Activated CD4-positive, alpha-beta T cell treated with anti-CD3 and anti-CD28 coated beads for 1 hour (primary cell): Measurements from ENCODE around the gene SORT1.
"Not testable (repeated sequence)": the region's sequence is repeated elsewhere in the genome, so short reads cannot be mapped to it uniquely, and the experiment has no call there.

Experiments used
- DNase-seq: peaks from one replicate; pipeline ENCODE4 v3.0.0-alpha.2; 2020

The SORT1 gene

DNA sequence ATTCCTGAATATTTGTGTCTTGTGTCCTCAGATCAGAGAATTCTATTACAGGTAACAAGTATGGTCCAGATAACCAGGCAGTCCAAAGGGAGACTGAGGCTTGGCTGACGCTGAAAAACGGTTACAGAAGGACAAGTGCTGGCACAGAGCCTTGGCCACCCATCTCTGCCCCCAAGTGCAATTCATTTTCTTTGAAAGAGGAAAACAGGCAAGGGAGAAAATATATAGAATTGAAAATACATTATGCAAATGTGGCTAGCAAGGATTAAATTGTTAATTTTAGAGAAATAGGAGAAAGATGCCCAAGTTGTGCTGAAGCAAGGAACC, 1.2 kb downstream of the SORT1 start:
- no peak for DNase-seq

DNA sequence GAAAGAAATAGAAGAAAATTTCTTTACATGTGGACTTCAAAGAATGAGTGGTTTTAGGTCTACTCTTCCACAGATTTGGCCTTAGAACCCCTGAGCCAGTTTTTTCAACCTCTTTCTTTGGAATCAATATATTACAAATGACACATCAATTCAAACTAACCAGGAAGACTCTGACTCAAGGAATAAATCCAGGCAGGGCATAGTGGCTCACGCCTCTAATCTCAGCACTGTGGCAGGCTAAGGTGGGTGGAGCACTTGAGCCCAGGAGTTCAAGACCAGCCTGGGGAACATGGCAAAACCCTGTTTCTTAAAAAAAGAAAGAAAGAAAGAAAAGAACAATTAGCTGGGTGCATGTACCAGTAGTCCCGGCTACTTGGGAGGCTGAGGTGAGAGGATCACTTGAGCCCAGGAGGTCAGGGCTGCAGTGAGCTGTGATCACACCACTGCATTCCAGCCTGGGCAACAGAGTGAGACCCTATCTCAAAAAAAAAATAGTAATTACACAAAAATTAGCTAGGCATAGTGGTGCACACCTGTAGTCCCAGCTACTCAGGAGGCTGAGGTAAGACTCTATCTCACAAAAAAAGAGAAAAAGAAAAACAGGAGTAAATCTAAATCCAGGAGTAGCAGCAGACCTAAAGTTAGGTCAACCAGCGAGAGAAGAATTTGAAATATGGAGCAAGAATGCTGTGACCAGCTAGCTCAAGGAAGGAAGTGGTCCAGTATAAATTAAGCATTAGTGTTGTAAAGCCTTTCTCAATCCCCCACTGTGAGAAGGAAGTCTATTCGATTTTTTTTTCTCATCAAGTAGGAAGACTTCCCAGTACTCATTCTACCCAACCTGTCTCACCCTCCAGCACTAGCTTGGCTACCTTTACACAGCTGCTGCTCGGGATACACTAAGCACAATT, 1.9 kb downstream of the SORT1 start:
- no peak for DNase-seq

DNA sequence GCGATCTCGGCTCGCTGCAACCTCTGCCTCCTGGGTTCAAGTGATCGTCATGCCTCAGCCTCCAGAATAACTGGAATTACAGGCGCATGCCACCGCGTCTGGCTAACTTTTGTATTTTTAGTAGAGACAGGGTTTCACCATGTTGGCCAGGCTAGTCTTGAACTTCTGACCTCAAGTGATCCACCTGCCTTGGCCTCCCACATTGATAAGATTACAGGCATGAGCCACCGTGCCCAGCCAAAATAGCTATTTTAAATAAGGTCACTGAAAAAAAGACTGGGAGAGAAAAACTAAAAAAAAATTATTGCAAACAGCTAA, 2.5 kb downstream of the SORT1 start:
- not testable (repeated sequence) for DNase-seq

DNA sequence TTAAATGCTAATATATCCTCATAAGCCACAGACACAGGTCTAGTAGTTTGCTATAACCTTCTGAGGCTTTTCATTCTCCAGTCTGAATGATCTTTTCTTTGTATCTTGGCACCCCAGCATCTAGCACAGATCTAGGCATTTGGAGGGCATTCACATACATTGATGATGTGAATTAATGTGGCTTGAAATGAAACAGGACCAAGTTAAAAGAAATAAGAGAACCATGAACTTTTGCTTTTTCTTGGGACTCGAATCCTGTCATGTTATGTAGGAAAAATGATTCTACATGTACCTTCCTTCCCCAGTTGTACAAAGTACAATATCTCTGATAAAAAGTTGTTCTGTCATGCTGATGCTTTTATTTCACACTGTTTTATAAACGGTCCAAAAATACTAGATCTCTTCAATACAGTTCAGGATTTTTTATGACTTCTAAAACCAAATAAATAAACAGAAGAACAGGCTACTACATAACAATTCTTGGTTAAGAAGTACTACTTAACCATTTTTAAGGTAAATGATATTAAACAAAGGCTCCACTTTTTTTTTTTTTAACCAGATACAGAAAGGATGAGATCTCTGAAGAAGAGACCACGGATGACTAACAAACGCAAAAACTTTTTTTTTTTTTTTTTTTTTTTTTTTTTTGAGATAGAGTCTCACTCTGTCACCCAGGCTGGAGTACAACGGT, 3.0 kb downstream of the SORT1 start:
- no peak for DNase-seq

DNA sequence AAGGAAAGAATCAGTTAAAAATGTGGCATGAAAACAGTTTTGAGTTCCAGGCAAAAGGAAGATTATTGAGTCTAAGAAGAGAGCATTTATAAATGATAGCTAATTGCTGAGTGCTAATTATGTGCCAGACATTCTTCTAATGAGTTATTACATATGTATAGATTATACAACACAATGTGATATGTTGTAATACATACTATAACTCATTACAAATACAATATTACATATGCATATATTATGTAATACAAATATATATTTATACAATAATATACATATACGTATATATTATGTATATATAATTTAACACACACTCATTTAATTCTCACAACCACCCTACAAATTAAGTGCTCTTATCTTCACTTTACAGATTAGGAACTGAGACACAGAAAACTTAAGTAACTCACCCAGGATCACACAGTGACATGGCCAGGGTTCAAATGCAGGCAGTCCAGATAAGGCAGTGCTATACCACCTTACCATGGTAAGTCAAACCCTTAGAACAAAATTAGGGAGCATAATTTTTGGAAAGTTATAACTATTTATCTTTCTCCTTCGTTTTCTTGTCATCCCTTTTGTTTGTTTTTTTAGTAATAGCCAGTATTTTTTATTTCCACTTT, 4.0 kb downstream of the SORT1 start:
- DNase-seq: no peak

DNA sequence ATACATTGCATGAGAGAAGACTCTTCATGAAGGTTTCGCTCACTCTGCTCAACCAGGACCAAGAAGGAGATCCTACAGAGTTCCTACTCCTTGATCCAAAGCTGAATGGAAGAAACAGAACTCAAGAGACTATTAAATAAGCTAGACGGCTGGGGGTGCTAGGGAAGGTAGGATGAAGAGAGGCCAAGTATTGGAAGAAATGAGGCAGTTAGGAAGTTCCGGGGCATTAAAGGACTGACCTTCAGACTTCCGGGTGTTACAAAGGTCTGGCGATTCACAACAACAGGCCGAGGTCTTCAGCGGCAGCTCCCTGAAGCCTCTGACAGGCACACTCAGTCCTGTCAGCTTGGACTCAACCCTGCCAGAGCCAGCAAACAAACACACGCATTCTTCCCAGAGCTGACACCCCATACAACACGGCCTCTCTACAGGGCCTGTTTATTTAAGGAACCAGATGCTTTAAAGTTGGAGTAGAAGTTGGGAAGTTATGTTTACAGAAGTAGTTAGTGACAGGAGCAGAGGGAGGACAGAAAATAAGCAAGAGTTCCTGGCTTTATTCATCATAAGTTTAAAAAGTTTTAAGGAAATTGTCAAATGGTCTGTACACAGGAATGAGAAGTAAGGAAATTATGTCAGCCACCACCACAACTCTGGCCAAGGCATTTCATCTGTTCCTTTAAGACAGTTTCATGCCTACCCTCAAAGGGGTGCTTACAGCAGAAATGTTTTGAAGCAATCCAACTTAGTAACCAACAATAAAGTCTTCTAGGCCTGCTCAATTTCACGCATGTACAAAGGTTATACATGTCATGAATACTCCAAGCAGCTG, 4.7 kb downstream of the SORT1 start:
- no peak for DNase-seq

DNA sequence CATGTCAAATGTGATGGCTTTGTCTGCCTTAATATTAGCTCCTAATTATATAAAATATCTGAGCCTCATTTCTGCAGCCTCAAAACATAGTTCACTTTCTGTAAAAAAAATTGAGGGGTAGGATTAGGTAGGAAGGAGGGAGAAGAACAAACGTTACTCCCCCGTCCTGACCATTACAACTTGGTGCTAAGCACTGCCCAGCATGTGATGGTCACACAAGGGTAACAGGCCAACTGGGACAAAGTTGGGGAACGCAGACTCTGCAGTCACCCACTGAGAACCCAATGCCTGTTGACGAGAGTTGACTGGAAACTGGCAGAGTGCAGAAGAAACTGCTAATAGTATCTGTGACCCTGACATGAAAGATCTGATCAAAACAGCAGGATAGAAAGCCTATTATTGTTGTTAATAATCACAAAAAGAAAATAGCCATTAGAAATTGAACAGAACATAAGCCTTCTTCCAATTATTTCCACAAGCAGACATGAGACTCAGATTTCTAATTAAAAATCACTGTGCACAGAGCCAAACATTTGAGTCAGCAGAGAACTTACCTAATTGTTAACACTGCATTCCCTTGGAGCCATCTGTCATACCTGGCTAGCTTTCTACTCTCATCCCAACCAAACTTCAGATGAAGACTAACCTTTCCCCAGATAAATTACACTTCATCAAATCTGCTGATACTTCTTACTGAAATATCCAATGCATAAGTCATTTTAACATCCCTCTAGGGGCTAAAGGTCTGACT, 5.5 kb downstream of the SORT1 start:
- no peak for DNase-seq

DNA sequence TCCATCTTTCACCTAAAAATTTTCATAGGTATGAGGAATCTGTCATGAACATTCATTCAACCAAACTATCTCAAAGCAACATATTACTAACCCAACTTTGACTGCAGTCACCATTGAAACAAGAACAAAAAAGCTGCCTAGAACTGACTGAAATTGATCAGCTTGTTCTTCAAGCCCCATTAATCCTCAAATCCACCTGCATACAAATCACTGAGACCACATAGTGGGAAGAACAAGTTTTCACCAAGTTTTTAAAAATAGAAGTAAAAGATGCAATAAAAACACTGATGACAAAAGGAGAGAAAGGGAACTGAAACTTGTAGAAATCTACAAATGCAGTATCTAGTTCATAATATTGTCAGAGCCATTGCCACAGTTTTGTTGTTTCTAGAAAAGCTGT, 6.1 kb downstream of the SORT1 start:
- DNase-seq: no peak

DNA sequence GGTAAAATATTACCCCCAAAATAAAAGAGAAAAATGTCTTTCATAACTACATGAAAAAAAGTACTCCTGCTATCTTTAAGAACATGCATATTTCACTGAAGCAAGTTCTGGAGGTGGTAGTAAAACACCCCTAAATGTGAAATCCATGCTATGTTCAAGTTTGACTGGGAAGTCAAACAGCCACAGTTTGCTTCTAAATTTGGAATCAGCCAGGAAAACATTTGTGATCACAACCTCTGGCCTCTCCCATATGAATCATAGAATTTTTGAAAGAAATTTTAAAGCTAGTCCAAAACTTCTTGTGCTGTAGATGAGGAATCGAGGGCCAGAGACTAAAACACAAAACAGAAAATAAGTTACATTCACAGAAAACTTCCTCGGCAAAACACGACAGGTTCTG, 6.6 kb downstream of the SORT1 start:
- DNase-seq: no peak

DNA sequence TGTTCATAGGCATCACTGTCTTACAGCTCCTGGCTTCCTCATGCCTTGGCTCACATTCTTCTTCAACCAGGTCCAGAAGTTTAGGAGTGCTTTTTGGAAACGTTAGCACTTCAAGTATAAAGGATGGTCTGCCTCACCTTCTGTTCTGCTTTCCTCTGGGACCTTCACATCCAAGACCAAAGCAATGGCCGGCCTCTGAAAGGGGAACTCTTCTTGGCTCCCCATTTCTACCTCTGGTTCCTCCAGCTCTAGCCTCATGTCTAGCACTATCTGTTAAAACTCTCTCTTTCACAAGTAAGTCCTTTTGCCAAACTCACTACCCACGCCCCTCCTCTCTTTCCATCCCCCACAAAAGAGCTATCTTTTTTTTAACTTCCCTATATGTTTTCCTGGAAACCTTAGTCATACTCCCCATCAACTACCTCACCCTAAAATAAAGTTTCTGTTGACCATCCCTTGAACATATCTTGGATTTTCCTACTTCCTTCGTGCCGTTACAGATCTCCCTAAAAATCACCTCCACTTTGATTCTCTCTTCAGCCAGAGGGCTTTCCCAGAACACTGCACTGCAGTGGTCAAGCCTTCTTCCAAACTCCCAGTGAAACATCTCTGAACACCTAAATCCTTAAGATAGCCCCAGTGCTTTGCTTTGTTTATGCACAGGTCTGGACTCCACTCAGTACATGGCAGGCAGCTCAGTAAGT, 7.9 kb downstream of the SORT1 start:
- DNase-seq: no peak

DNA sequence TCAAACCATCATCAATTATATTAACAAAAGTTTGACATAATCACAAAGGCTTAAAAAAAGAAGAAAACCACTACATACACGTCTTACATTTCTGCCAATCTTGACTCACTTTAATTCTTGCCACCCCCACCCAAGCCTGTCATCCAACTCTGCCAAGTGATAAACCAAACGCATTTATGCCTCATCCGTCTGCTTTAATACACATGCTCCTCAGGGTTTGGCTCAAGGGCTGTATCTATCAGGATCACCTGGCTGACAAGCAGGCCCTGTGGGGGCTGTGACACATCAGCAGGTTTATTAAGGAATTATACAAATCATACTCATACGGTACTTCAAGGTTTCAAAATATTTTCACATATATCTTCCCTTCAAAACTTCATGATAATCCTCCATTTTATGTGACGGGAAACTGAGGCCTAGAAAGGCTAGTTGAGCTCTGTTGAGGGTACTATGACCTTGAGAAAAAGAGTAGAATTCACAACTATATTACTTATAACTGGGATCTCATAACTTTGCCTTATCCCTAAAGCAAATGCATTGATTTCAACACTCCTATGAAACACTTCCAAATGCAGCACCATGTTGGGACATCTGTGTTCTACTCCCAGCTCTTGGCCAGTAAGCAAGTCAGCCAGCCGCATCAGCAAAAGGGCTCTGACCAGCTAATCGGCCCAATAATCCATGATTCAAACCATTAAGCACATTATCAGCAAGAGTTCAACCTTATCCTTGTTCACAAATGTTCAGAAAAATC, 8.7 kb downstream of the SORT1 start:
- DNase-seq: no peak

DNA sequence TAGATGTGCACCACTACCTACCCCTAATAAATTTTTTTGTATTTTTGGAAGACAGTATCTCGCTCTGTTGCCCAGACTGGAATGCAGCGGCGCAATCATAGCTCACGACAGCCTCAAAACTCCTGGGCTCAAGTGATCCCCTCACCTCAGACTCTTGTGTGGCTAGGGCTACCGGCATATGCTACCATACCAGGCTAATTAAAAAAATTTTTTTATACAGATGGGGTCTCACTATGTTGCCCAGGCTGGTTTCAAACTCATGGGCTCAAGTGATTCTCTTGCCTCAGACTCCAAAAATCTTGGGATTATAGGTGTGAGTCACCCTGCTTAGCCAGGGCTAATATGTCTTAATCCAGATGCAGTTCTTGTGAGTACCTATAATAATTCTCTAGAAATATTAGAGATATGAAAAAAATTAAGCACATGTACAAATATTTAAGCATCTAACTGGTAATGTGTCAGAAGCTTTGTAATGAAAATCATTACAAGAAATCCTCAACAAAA, 9.5 kb downstream of the SORT1 start:
- DNase-seq: no peak

DNA sequence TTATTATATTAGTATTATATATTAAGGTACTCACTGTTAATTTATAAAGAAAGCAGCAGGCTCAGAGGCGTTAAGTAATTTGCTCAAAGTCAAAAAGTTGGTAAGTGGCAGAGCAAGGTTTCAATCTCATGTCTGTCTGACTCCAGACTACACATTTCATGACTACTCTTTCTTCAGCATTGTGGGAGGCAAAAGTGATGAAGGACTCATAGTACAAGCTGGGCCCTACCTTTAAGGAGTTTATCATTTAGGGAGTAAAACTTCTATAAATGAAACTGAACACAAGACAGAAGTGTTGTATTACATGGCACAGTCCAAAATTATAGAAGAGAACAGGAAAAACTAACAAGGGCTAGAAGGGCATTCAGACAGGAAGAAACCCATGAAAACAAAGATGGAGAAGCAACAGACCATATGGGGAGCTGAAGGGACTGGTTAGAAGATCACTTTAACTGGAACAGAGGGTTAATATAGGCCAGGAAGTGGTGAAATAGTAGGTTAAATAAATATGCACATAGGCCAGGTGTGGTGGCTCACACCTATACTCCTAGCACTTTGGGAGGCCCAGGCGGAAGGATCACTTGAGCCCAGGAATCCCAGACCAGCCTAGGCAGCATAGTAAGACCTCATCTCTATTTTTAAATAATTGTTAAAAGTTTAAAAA, 11.5 kb downstream of the SORT1 start:
- no peak for DNase-seq

DNA sequence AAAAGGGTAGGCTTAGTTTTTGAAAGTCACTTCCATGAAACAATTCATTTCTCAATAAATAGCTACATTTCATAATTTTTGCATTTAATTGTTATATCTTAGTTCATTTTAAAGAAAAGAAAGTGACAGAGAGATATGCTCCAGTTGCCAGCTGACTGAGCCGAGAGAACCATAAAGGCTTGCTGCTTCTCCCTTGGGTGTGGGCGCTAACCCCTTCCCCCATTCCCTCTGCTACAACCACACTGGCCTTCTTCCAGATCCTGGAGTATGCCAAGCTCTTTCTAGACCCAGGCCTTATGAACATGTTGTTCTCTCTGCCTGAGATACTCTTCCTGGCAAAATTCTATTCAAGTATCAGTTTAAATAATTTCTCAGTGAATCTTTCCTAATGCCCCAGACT, 12.3 kb downstream of the SORT1 start:
- DNase-seq: no peak

DNA sequence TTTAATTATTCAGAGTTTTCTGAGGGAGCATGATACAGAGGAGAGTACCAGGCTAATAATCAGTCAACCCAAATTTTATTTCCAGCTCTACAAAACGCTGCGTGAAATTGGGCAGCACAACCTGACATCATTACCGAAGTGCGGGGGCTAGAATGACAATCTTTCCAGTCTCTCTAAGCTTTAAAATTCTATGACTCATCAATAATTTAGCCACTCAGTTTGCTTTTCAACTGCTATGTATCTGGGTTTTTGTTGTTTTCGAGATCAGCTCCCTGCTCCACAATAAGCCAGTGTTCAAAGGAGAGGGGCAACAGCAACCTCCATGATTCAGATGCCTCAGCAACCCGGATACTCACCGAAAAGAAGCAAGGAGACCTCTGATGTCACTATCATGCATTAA, 13.9 kb downstream of the SORT1 start:
- DNase-seq: no peak

DNA sequence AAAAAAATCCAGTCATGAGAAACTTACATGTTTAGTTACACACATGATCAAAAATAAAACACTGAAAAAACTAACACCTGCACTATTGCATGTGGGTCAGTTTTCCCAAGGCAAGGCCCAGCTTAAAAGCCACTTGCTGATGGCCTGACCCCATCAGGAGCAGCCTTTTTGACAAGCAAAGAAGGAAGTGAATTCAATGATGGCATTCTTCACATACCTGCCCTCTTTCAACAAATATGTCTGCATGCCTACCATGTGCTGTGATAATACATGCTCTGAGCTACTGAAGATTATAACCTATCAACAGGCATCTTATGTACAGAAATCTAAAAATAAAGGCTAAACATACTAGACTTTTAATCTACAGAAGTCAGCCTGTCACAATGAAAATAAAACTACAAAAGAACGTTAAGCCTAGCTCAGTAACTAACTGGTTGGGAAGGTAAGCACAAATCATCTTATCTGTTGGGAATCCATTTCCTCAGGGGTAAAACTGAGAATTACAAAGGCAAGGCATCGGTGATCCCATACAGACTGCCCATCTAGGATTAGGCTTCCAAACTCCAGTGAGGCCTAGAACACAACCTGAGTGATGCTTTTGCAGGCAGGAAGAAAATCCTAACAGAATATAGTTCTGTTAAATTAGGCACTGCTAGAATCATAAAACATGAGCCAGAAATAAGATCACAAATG, 14.5 kb downstream of the SORT1 start:
- no peak for DNase-seq

DNA sequence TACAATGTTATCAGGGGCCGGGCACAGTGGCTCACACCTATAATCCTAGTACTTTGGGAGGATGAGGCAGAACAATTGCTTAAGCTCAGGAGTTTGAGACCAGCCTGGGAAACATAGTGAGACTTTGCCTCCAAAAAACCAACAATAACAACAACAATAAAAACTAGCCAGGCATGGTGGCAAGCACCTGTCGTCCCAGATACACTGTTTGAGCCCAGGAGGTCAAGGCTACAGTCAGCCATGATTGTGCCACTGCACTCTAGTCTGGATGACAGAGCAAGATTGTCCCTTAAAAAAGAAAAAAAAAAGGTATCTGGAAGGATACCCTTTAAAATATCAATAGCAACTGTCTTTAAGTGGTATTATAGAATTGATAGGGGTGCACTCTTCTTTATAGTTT, 16.1 kb downstream of the SORT1 start:
- no peak for DNase-seq

DNA sequence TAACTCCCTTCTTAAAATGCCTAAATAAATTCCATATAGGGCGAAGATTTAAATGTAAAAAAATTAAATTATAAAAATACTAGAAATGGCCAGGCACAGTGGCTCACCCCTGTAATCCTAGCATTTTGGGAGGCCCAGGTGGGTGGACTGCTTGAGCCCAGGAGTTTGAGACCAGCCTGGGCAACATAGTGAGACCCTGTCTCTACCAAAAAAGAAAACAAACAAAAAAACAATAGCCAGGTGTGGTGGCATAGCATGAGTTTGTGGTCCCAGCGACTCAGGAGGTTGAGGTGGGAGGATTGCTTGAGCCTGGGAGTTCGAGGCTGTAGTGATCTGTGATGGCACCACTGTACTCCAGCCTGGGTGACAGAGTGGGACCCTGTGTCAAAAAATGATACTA, 17.8 kb downstream of the SORT1 start:
- DNase-seq: no peak

DNA sequence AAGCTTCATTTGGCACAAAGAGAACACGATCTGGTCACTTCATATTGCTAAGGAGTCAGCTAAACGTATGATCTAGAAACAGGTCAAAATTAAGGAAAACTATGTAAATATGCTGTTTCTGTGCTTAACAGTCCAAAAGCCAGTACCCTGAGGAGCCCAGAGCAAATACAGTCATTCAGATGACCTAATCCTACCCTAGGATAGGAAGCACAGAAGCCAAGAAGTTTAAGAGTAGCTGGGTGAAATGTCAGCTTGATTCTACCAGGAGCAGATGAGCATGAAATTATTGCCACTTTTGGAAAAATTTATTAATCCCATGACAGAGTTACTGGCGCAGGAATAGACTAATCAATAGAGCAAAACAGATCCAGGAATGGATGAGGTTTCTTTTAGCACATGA, 18.3 kb downstream of the SORT1 start:
- no peak for DNase-seq

DNA sequence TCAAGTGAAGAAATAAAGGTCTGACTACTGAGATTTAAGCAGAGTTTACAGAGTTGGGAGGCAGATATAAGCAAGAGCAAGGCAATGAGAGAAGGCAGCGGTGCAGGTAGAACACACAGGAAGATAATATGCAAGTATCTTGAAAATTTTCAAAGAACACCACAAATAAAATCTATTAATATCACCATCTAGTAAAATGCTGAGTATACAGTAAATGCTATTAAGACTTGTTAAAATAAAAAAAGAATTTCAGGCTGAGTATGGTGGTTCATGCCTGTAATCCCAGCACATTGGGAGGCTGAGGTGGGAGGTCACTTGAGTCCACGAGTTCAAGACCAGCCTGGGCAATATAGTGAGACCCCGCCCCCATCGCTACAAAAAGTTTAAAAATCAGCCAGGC, 20.0 kb downstream of the SORT1 start:
- DNase-seq: no peak
